ENCODE data around the gene GULP1. TPM values are rescaled to one million over a fixed set of nuclear protein-coding genes. Genes with fewer than 3 reads are reported as not detected.

The GULP1 gene
- total and polyA plus RNA-seq, 7 experiments from 2014 or later, result not detected

DNA sequence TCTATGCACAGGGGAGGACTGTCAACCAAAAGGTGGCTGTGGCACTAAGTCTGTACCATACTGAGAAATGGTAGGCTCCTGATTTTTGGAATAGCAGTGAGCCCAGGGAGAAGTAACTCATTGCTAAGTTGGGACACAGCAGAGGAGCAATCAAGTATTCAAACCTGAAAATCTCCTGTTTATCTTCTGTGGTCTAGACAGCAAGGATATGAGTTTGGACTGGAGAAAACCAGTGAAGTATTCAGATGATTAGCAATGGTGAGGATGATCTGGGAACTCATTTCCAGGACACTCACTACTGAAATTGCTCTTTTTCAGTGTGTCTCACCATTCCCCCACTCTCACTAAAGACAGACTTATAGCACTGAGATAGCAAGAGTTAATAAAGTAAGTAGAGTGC is 112.0 kb downstream of the GULP1 start:
- Mint-ChIP-seq H3K36me3 (no peaks in the 10 kb centered on the region), H3K9me3 (peaks cover 0 to 24% (median 5%) of the 10 kb centered on the region in 11 donors), H3K27me3 (peaks cover 0 to 4% (median 0%) of the 10 kb centered on the region in 5 donors), H3K4me1 (no peaks in the 10 kb centered on the region), H3K4me3 (no peak overlapping the region), H3K27ac (no peak overlapping the region)
- no peaks in the 10 kb centered on the region for H3K4me1 ChIP-seq (ENCODE audit: control insufficient read depth in 2 of 2, insufficient read depth in 2 of 2, low read length in 2 of 2)
- peaks cover 0 to 10% (median 0%) of the 10 kb centered on the region in 3 experiments for H3K9me3 ChIP-seq (ENCODE audit: control insufficient read depth in 2 of 3, low read length in 3 of 3)
- H3K27me3 ChIP-seq (ENCODE audit: control insufficient read depth in 2 of 2, insufficient read depth in 2 of 2, low read length in 2 of 2), result no peaks in the 10 kb centered on the region
- ATAC-seq (no peak), DNase-seq (no peak)
- CTCF ChIA-PET, result no interaction called here
- H3K4me3 ChIP-seq (ENCODE audit: low read length), result no peak overlapping the region
- POLR2A ChIA-PET, result no interaction called here
- intact Hi-C loops (cut with micrococcal nuclease), result no loop called here
- no peaks in the 10 kb centered on the region for H3K36me3 ChIP-seq (ENCODE audit: control insufficient read depth in 2 of 3, insufficient read depth in 3 of 3, low read length in 3 of 3)
- H3K27ac ChIP-seq (ENCODE audit: low read depth, low read length), result no peak overlapping the region

- CTCF ChIA-PET, result no interaction called here
- Mint-ChIP-seq H3K36me3 (no peaks in the 10 kb centered on the region), H3K4me3 (no peak overlapping the region), H3K27ac (no peak overlapping the region), H3K4me1 (no peaks in the 10 kb centered on the region), H3K27me3 (no peaks in the 10 kb centered on the region), H3K9me3 (peaks cover 0 to 24% (median 5%) of the 10 kb centered on the region in 11 donors)
- no peak overlapping the region for H3K27ac ChIP-seq (ENCODE audit: low read depth, low read length)
- POLR2A ChIA-PET, result no interaction called here
- no peak overlapping the region for H3K4me3 ChIP-seq (ENCODE audit: low read length)
- ATAC-seq (no peak), DNase-seq (no peak)
- H3K36me3 ChIP-seq (ENCODE audit: control insufficient read depth in 2 of 3, insufficient read depth in 3 of 3, low read length in 3 of 3), result no peaks in the 10 kb centered on the region
- no peaks in the 10 kb centered on the region for H3K4me1 ChIP-seq (ENCODE audit: control insufficient read depth in 2 of 2, insufficient read depth in 2 of 2, low read length in 2 of 2)
- no peaks in the 10 kb centered on the region for H3K27me3 ChIP-seq (ENCODE audit: control insufficient read depth in 2 of 2, insufficient read depth in 2 of 2, low read length in 2 of 2)
- peaks cover 0 to 10% (median 0%) of the 10 kb centered on the region in 3 experiments for H3K9me3 ChIP-seq (ENCODE audit: control insufficient read depth in 2 of 3, low read length in 3 of 3)
- intact Hi-C loops (cut with micrococcal nuclease), result no loop called here
These were observed 112.8 kb downstream of the GULP1 start for GRCh38 chr2:188404341-188405004.

DNA sequence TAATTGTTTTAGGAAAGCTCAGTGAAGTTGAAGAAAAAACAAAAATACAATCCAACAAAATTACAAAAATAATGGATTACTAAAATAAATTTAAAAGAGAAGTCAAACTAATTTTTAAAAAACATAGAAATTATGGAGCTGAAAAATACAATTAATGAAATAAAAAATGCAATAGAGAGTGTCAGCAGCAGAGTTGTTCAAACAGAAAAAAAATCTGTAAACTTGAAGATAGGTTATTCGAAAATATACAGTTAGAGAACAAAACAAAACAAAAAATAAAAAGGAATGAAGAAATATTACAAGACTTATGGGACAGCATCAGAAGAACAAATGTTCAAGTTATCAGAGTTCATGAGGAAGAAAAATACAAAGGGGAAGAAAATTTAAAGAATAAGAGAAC is 114.7 kb downstream of the GULP1 start:
- no peak for DNase-seq
- Mint-ChIP-seq H3K9me3 (peaks cover 1 to 37% (median 5%) of the 10 kb centered on the region in 11 donors), H3K27me3 (no peaks in the 10 kb centered on the region), H3K27ac (peak overlapping the region in 1 of 9 donors; percentile 42), H3K36me3 (no peaks in the 10 kb centered on the region), H3K4me1 (no peaks in the 10 kb centered on the region), H3K4me3 (no peak overlapping the region)
- Histone ChIP-seq H3K36me3 (ENCODE audit: control insufficient read depth in 2 of 3, insufficient read depth in 3 of 3, low read length in 3 of 3) (no peaks in the 10 kb centered on the region), H3K9me3 (ENCODE audit: control insufficient read depth in 2 of 3, low read length in 3 of 3) (peaks cover 0 to 10% (median 0%) of the 10 kb centered on the region in 3 experiments), H3K4me1 (ENCODE audit: control insufficient read depth in 2 of 2, insufficient read depth in 2 of 2, low read length in 2 of 2) (no peaks in the 10 kb centered on the region), H3K27ac (ENCODE audit: low read depth, low read length) (no peak overlapping the region), H3K4me3 (ENCODE audit: low read length) (no peak overlapping the region), H3K27me3 (ENCODE audit: control insufficient read depth in 2 of 2, insufficient read depth in 2 of 2, low read length in 2 of 2) (no peaks in the 10 kb centered on the region)
- ATAC-seq, result no peak
- ChIA-PET CTCF (interaction anchor here (0.7 kb wide), 1 partner anchor 18 kb away, joined by 4 read pairs; no protein-coding TSS in a partner anchor), POLR2A (no interaction called here)
- intact Hi-C loops (cut with micrococcal nuclease), result no loop called here

DNA sequence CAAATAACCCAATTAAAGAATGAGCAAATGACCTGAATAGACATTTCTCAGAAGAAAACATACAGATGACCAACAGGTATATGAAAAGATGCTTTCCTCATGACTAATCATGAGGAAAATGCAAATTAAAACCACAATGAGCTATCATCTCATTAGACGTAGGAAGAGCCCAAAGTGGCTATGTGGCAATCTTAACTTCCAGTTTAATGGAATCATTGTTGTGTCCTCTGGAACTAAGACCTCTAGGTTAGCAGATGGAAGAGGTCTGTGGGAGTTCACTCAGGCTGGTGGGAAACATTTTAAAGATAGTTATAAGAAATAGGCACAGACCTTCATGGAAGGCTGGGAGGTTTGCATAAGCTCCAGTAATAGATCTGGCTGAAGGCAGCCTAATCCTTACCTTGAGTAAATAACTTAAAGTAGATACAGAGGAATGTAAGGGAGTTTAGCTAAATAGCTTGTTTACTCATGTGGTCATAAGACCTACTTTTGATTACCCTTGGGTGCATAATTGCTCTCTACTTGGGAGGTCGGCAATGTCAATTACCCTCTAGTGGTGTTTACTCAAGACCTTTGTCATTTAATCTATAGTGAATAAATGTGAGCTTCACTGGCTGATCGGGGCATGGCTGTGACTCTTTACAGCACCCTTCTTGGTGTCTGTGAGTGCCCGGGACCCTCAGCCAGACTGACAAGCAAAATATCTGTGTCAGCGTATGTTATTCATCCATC is 119.0 kb downstream of the GULP1 start:
- no peaks in the 10 kb centered on the region for H3K36me3 Mint-ChIP-seq
- H3K4me1 Mint-ChIP-seq, result no peaks in the 10 kb centered on the region
- H3K27me3 Mint-ChIP-seq, result no peaks in the 10 kb centered on the region
- peaks cover 1 to 42% (median 7%) of the 10 kb centered on the region in 11 donors for H3K9me3 Mint-ChIP-seq
- intact Hi-C loops (cut with micrococcal nuclease), result no loop called here
- no peak overlapping the region for H3K27ac Mint-ChIP-seq
- Histone ChIP-seq H3K4me1 (ENCODE audit: control insufficient read depth in 2 of 2, insufficient read depth in 2 of 2, low read length in 2 of 2) (no peaks in the 10 kb centered on the region), H3K4me3 (ENCODE audit: low read length) (no peak overlapping the region), H3K27ac (ENCODE audit: low read depth, low read length) (no peak overlapping the region), H3K27me3 (ENCODE audit: control insufficient read depth in 2 of 2, insufficient read depth in 2 of 2, low read length in 2 of 2) (no peaks in the 10 kb centered on the region), H3K9me3 (ENCODE audit: control insufficient read depth in 2 of 3, low read length in 3 of 3) (peaks cover 0 to 5% (median 0%) of the 10 kb centered on the region in 3 experiments), H3K36me3 (ENCODE audit: control insufficient read depth in 2 of 3, insufficient read depth in 3 of 3, low read length in 3 of 3) (no peaks in the 10 kb centered on the region)
- H3K4me3 Mint-ChIP-seq, result no peak overlapping the region
- ChIA-PET CTCF (no interaction called here), POLR2A (no interaction called here)
- no peak for ATAC-seq
- DNase-seq, result no peak

GRCh38 chr2:188412190-188412589 is 120.5 kb downstream of the GULP1 start:
- ChIA-PET POLR2A (no interaction called here), CTCF (no interaction called here)
- Histone ChIP-seq H3K4me3 (ENCODE audit: low read length) (no peak overlapping the region), H3K36me3 (ENCODE audit: control insufficient read depth in 2 of 3, insufficient read depth in 3 of 3, low read length in 3 of 3) (no peaks in the 10 kb centered on the region), H3K4me1 (ENCODE audit: control insufficient read depth in 2 of 2, insufficient read depth in 2 of 2, low read length in 2 of 2) (no peaks in the 10 kb centered on the region), H3K9me3 (ENCODE audit: control insufficient read depth in 2 of 3, low read length in 3 of 3) (no peaks in the 10 kb centered on the region), H3K27me3 (ENCODE audit: control insufficient read depth in 2 of 2, insufficient read depth in 2 of 2, low read length in 2 of 2) (no peaks in the 10 kb centered on the region), H3K27ac (ENCODE audit: low read depth, low read length) (no peak overlapping the region)
- Mint-ChIP-seq H3K27me3 (no peaks in the 10 kb centered on the region), H3K4me3 (no peak overlapping the region), H3K4me1 (no peaks in the 10 kb centered on the region), H3K36me3 (no peaks in the 10 kb centered on the region), H3K27ac (no peak overlapping the region), H3K9me3 (peaks cover 1 to 40% (median 6%) of the 10 kb centered on the region in 11 donors)
- intact Hi-C loops (cut with micrococcal nuclease), result no loop called here
- DNase-seq, result no peak
- no peak for ATAC-seq

GRCh38 chr2:188414411-188414810 is 122.7 kb downstream of the GULP1 start:
- no peak for DNase-seq
- Histone ChIP-seq H3K27ac (ENCODE audit: low read depth, low read length) (no peak overlapping the region), H3K4me3 (ENCODE audit: low read length) (no peak overlapping the region), H3K4me1 (ENCODE audit: control insufficient read depth in 2 of 2, insufficient read depth in 2 of 2, low read length in 2 of 2) (no peaks in the 10 kb centered on the region), H3K27me3 (ENCODE audit: control insufficient read depth in 2 of 2, insufficient read depth in 2 of 2, low read length in 2 of 2) (no peaks in the 10 kb centered on the region), H3K9me3 (ENCODE audit: control insufficient read depth in 2 of 3, low read length in 3 of 3) (no peaks in the 10 kb centered on the region), H3K36me3 (ENCODE audit: control insufficient read depth in 2 of 3, insufficient read depth in 3 of 3, low read length in 3 of 3) (no peaks in the 10 kb centered on the region)
- ChIA-PET POLR2A (no interaction called here), CTCF (no interaction called here)
- intact Hi-C loops (cut with micrococcal nuclease), result no loop called here
- peaks cover 0 to 24% (median 2%) of the 10 kb centered on the region in 11 donors for H3K9me3 Mint-ChIP-seq
- no peak for ATAC-seq
- H3K27me3 Mint-ChIP-seq, result no peaks in the 10 kb centered on the region
- no peak overlapping the region for H3K4me3 Mint-ChIP-seq
- H3K4me1 Mint-ChIP-seq, result no peaks in the 10 kb centered on the region
- H3K36me3 Mint-ChIP-seq, result no peaks in the 10 kb centered on the region
- H3K27ac Mint-ChIP-seq, result no peak overlapping the region
